ENCODE measurements around the gene TMEM234. TPM values are rescaled to one million over a fixed set of nuclear protein-coding genes. Genes with fewer than 3 reads are reported as not detected.

Gene TMEM234
- polyA plus RNA-seq, result 7.8 and 9.4 TPM in 2 replicates

GRCh38 chr1:32221980-32222755, at the start of gene TMEM234, which contains the start of gene EIF3I:
Gene TMEM234, minus strand, starts transcription at chr1:32222353. Its CDS starts 31 bp downstream, at chr1:32222322.
Gene EIF3I, plus strand, starts transcription at chr1:32222407. Its CDS starts 35 bp downstream, at chr1:32222442.

GRCh38 chr1:32250893-32251716, 29.0 kb upstream of the TMEM234 start, which contains the start of gene LCK:
Gene LCK, plus strand, starts transcription at chr1:32251265. Its CDS starts 23,065 bp downstream, at chr1:32274330.

GRCh38 chr1:32246888-32247273, 24.7 kb upstream of the TMEM234 start, which contains the start of gene FAM167B:
Gene FAM167B, plus strand, starts transcription at chr1:32247222. Its CDS starts 200 bp downstream, at chr1:32247422.

GRCh38 chr1:32208891-32209328, 13.2 kb downstream of the TMEM234 start, which contains the start of gene DCDC2B:
Gene DCDC2B, plus strand, starts transcription at chr1:32209089. Its CDS starts 5 bp downstream, at chr1:32209094.

GRCh38 chr1:32205401-32206370, 16.5 kb downstream of the TMEM234 start, which contains the start of gene IQCC:
Gene IQCC, plus strand, starts transcription at chr1:32205671. Its CDS starts 11 bp downstream, at chr1:32205682.

GRCh38 chr1:32200226-32201010, 21.7 kb downstream of the TMEM234 start, which contains the start of gene CCDC28B:
Gene CCDC28B, plus strand, starts transcription at chr1:32200595. Its CDS starts 1,341 bp downstream, at chr1:32201936.

GRCh38 chr1:32179443-32180185, 42.5 kb downstream of the TMEM234 start, which contains the start of gene TXLNA:
Gene TXLNA, plus strand, starts transcription at chr1:32179675. Its CDS starts 671 bp downstream, at chr1:32180346.

Other genes starting within 250 kb of the TMEM234 start
- 33.2 and 44.4 TPM in 2 replicates for gene KHDRBS1, start 208.5 kb downstream of the TMEM234 start, polyA plus RNA-seq
- 4.3 and 6.4 TPM in 2 replicates for gene TMEM39B, start 149.4 kb downstream of the TMEM234 start, polyA plus RNA-seq
- 45.7 and 59.8 TPM in 2 replicates for gene KPNA6, start 114.3 kb downstream of the TMEM234 start, polyA plus RNA-seq
- 1.4 and 4.6 TPM in 2 replicates for gene TXLNA, start 42.7 kb downstream of the TMEM234 start, polyA plus RNA-seq
- gene CCDC28B, start 21.8 kb downstream of the TMEM234 start, polyA plus RNA-seq, result 6.1 and 21.0 TPM in 2 replicates
- gene IQCC, start 16.7 kb downstream of the TMEM234 start, polyA plus RNA-seq, result 0.43 TPM in 1 of 2 replicates, not detected in the other
- gene DCDC2B, start 13.3 kb downstream of the TMEM234 start, polyA plus RNA-seq, result not detected in 2 replicates
- gene EIF3I, start 54 bp upstream of the TMEM234 start, polyA plus RNA-seq, result 269 and 369 TPM in 2 replicates
- gene FAM167B, start 24.9 kb upstream of the TMEM234 start, polyA plus RNA-seq, result not detected in 2 replicates
- not detected in 2 replicates for gene LCK, start 28.9 kb upstream of the TMEM234 start, polyA plus RNA-seq
- gene HDAC1, start 69.7 kb upstream of the TMEM234 start, polyA plus RNA-seq, result 0.93 and 3.0 TPM in 2 replicates
- gene MARCKSL1, start 113.9 kb upstream of the TMEM234 start, polyA plus RNA-seq, result 74.5 and 124 TPM in 2 replicates
- gene FAM229A, start 140.1 kb upstream of the TMEM234 start, polyA plus RNA-seq, result not detected in 2 replicates
- gene TSSK3, start 140.2 kb upstream of the TMEM234 start, polyA plus RNA-seq, result not detected in 2 replicates
- 11.9 and 14.3 TPM in 2 replicates for gene BSDC1, start 172.1 kb upstream of the TMEM234 start, polyA plus RNA-seq
- gene ZBTB8B, start 242.7 kb upstream of the TMEM234 start, polyA plus RNA-seq, result 0.77 and 1.6 TPM in 2 replicates